GM18868 (cell line): ENCODE data around the gene GAREM1.
"Not testable (repeated sequence)": the region's sequence is repeated elsewhere in the genome, so short reads cannot be mapped to it uniquely, and the experiment has no call there.

ENCODE experiments used
- ATAC-seq: cut with Tn5 transposase; IDR thresholded peaks from one replicate; pipeline ENCODE4 v1.9.1; 2021; ENCODE audit warnings: mild to moderate bottlenecking, moderate library complexity; ENCODE audit not compliant: unreplicated experiment

GAREM1 gene

GRCh38 chr18:32470714-32471633, at the start of gene GAREM1:
Gene GAREM1 (minus strand): TSS chr18:32470882. CDS start chr18:32470428, 454 bp downstream.
- peak; percentile 96 for ATAC-seq

GRCh38 chr18:32511147-32511546, 40.5 kb upstream of the GAREM1 start:
- no peak for ATAC-seq

- ATAC-seq: no peak
Measured at GRCh38 chr18:32509111-32509510, 38.4 kb upstream of the GAREM1 start.

- no peak for ATAC-seq
Measured at GRCh38 chr18:32507093-32507492, 36.4 kb upstream of the GAREM1 start.

- no peak for ATAC-seq
Measured at GRCh38 chr18:32502014-32502413, 31.3 kb upstream of the GAREM1 start.

GRCh38 chr18:32501242-32501641, 30.6 kb upstream of the GAREM1 start:
- not testable (repeated sequence) for ATAC-seq

- no peak for ATAC-seq
Measured at GRCh38 chr18:32483002-32483401, 12.3 kb upstream of the GAREM1 start.

GRCh38 chr18:32482117-32482516, 11.4 kb upstream of the GAREM1 start:
- no peak for ATAC-seq

- no peak for ATAC-seq
Measured at GRCh38 chr18:32480581-32480980, 9.9 kb upstream of the GAREM1 start.

GRCh38 chr18:32478807-32479206, 8.1 kb upstream of the GAREM1 start:
- ATAC-seq: no peak

GRCh38 chr18:32478317-32478716, 7.6 kb upstream of the GAREM1 start:
- ATAC-seq: no peak

- ATAC-seq: no peak
Measured at GRCh38 chr18:32476106-32476505, 5.4 kb upstream of the GAREM1 start.

GRCh38 chr18:32475069-32475468, 4.4 kb upstream of the GAREM1 start:
- ATAC-seq: not testable (repeated sequence)

GRCh38 chr18:32473325-32473724, 2.6 kb upstream of the GAREM1 start:
- ATAC-seq: no peak

- ATAC-seq: no peak
Measured at GRCh38 chr18:32472841-32473240, 2.2 kb upstream of the GAREM1 start.

GRCh38 chr18:32470460-32470713, 295 bp downstream of the GAREM1 start:
- no peak for ATAC-seq

- peak; percentile 0 for ATAC-seq
Measured at GRCh38 chr18:32469691-32470459, 807 bp downstream of the GAREM1 start.

GRCh38 chr18:32469190-32469651, 1.5 kb downstream of the GAREM1 start:
- ATAC-seq: no peak

GRCh38 chr18:32468147-32468845, 2.4 kb downstream of the GAREM1 start:
- no peak for ATAC-seq

GRCh38 chr18:32461709-32462272, 8.9 kb downstream of the GAREM1 start:
- no peak for ATAC-seq

- ATAC-seq: no peak
Measured at GRCh38 chr18:32460171-32460731, 10.4 kb downstream of the GAREM1 start.
